Esophagus muscularis mucosa (tissue), 4 donors: ENCODE results near the gene GARIN3. TPM values are rescaled to one million over a fixed set of nuclear protein-coding genes. Genes with fewer than 3 reads are reported as not detected.
A peak's percentile ranks its signal among the peaks of the same experiment; 100 is the strongest.
"Not testable (repeated sequence)": the region's sequence is repeated elsewhere in the genome, so short reads cannot be mapped to it uniquely, and the experiment has no call there.

Experiments
- DNase-seq: peaks from one replicate; pipeline ENCODE4 v3.0.0-alpha.2; 2017; ENCODE audit errors: extremely low spot score
- H3K27ac ChIP-seq, 4 donors: fragments of 200-600 bp; sonication (generic); replicated peaks in 1 of 4; 1 replicate in 3 of 4; 2 replicates in 1 of 4; pipeline ENCODE4 v1.5.1; 2016 to 2019; ENCODE audit warnings: mild to moderate bottlenecking in 1 of 4
- H3K27me3 ChIP-seq, 4 donors: fragments of 200-600 bp; sonication (generic); one replicate each; pipeline versions ENCODE4 v1.5.1 to v1.6.0; 2016 to 2019
- H3K36me3 ChIP-seq, 4 donors: fragments of 200-600 bp; sonication (generic); one replicate each; pipeline ENCODE4 v1.5.1; 2016 to 2019
- H3K4me1 ChIP-seq, 4 donors: fragments of 200-600 bp; sonication (generic); one replicate each; pipeline ENCODE4 v1.5.1; 2016 to 2019
- H3K4me3 ChIP-seq, 4 donors: fragments of 200-600 bp; sonication (generic); 1 replicate in 2 of 4; 2 replicates in 2 of 4; pipeline ENCODE4 v1.5.1; 2016 to 2019; ENCODE audit warnings: mild to moderate bottlenecking in 4 of 4, moderate library complexity in 1 of 4
- H3K9me3 ChIP-seq, 4 donors: fragments of 200-600 bp; sonication (generic); 1 replicate in 3 of 4; 2 replicates in 1 of 4; pipeline ENCODE4 v1.5.1; 2016 to 2019
- CTCF ChIP-seq, 3 experiments: fragments of 200-600 bp in 2 of 3; fragments of 450-650 bp in 1 of 3; sonication (generic) in 2 of 3; IDR thresholded peaks; one replicate each; pipeline ENCODE4 v1.5.1; 2017 to 2019; ENCODE audit warnings: antibody characterized with exemption in 3 of 3, mild to moderate bottlenecking in 2 of 3, moderate library complexity in 1 of 3
- EP300 ChIP-seq: sonication (generic); formaldehyde crosslinking; IDR thresholded peaks from one replicate; pipeline ENCODE4 v1.6.1; 2017; ENCODE audit warnings: antibody characterized with exemption
- POLR2A ChIP-seq: fragments of 450-650 bp; IDR thresholded peaks from one replicate; pipeline ENCODE4 v1.6.1; 2017; ENCODE audit warnings: antibody characterized with exemption, moderate library complexity, mild to moderate bottlenecking, low read depth
- POLR2AphosphoS5 ChIP-seq, 2 donors: sonication (generic); formaldehyde crosslinking; IDR thresholded peaks; one replicate each; pipeline ENCODE4 v1.6.1; 2017; ENCODE audit warnings: antibody characterized with exemption in 2 of 2
- WGBS: methylation state at CpG from one replicate; pipeline ENCODE4 v1.1.5; 2018; 5-methylcytosine and 5-hydroxymethylcytosine counted together
- intact Hi-C: fragments of 100-400 bp; cut with DNase I; formaldehyde crosslinking; loops from one replicate; pipeline ENCODE4 v1.15.1; 2023
- total RNA-seq, 4 donors: library from RNA; depleted of rRNA; stranded (reverse); fragments of >200 nt; gene quantifications; one replicate each; pipeline versions ENCODE4 v1.1.0 to v1.2.1, GENCODE V29; 2016

The GARIN3 gene
- total RNA-seq, 4 donors from 2014 or later: not detected

GRCh38 chr5:157213527-157214243 is 47.6 kb upstream of the GARIN3 start:
- H3K4me1 ChIP-seq: no peaks in the 10 kb centered on the region
- no peaks in the 10 kb centered on the region for H3K9me3 ChIP-seq
- peaks cover 0 to 3% (median 0%) of the 10 kb centered on the region in 4 donors for H3K27me3 ChIP-seq
- no peak overlapping the region for H3K27ac ChIP-seq
- intact Hi-C loops: no loop called here
- no peak for DNase-seq
- no peak for TF ChIP-seq POLR2AphosphoS5 (IDR thresholded peaks at IDR 0.05)
- TF ChIP-seq EP300: no peak
- no peak for TF ChIP-seq POLR2A
- H3K4me3 ChIP-seq: no peak overlapping the region
- WGBS: 92% methylated on average over 7 of the region's 7 CpGs
- H3K36me3 ChIP-seq: no peaks in the 10 kb centered on the region

- intact Hi-C loops: no loop called here
- Histone ChIP-seq H3K4me1 (no peaks in the 10 kb centered on the region), H3K36me3 (no peaks in the 10 kb centered on the region), H3K27ac (no peak overlapping the region), H3K4me3 (no peak overlapping the region), H3K27me3 (peaks cover 0 to 3% (median 0%) of the 10 kb centered on the region in 4 donors), H3K9me3 (no peaks in the 10 kb centered on the region)
- 84% methylated on average over 5 of the region's 5 CpGs for WGBS
- TF ChIP-seq EP300 (no peak), POLR2A (no peak), CTCF (IDR thresholded peaks at IDR 0.05) (no peak), POLR2AphosphoS5 (IDR thresholded peaks at IDR 0.05) (no peak)
- peak; percentile 81 for DNase-seq
Observed at GRCh38 chr5:157212307-157212706, 46.2 kb upstream of the GARIN3 start.

- intact Hi-C loops, H3K4me3 ChIP-seq, H3K36me3 ChIP-seq, H3K9me3 ChIP-seq, H3K27ac ChIP-seq, H3K4me1 ChIP-seq, DNase-seq, H3K27me3 ChIP-seq: not testable (repeated sequence)
- 33% methylated on average over 1 of the region's 1 CpG for WGBS
Observed at GRCh38 chr5:157210652-157211051, 44.6 kb upstream of the GARIN3 start.

GRCh38 chr5:157205708-157206107 is 39.6 kb upstream of the GARIN3 start:
- Histone ChIP-seq H3K27ac (no peak overlapping the region), H3K9me3 (no peaks in the 10 kb centered on the region), H3K4me1 (no peaks in the 10 kb centered on the region), H3K4me3 (no peak overlapping the region), H3K36me3 (no peaks in the 10 kb centered on the region), H3K27me3 (peaks cover 0 to 3% (median 0%) of the 10 kb centered on the region in 4 donors)
- no peak for TF ChIP-seq POLR2A
- TF ChIP-seq POLR2AphosphoS5 (IDR thresholded peaks at IDR 0.05): no peak
- intact Hi-C loops: no loop called here
- DNase-seq: no peak
- 76% methylated on average over 6 of the region's 6 CpGs for WGBS

- Histone ChIP-seq H3K27me3 (peaks cover 0 to 3% (median 0%) of the 10 kb centered on the region in 4 donors), H3K36me3 (no peaks in the 10 kb centered on the region), H3K9me3 (no peaks in the 10 kb centered on the region), H3K4me1 (no peaks in the 10 kb centered on the region), H3K27ac (no peak overlapping the region), H3K4me3 (no peak overlapping the region)
- 62% methylated on average over 4 of the region's 4 CpGs for WGBS
- DNase-seq: no peak
- TF ChIP-seq EP300: no peak
- TF ChIP-seq CTCF (IDR thresholded peaks at IDR 0.05): no peak
- TF ChIP-seq POLR2A: no peak
- no peak for TF ChIP-seq POLR2AphosphoS5 (IDR thresholded peaks at IDR 0.05)
- intact Hi-C loops: no loop called here
Observed at GRCh38 chr5:157204765-157205164, 38.7 kb upstream of the GARIN3 start.

GRCh38 chr5:157203417-157203816 is 37.4 kb upstream of the GARIN3 start:
- WGBS: 86% methylated on average over 4 of the region's 4 CpGs
- Histone ChIP-seq H3K4me1 (no peaks in the 10 kb centered on the region), H3K9me3 (no peaks in the 10 kb centered on the region), H3K4me3 (no peak overlapping the region), H3K36me3 (no peaks in the 10 kb centered on the region), H3K27ac (no peak overlapping the region), H3K27me3 (peaks cover 0 to 12% (median 0%) of the 10 kb centered on the region in 4 donors)
- TF ChIP-seq POLR2A: no peak
- no peak for TF ChIP-seq POLR2AphosphoS5 (IDR thresholded peaks at IDR 0.05)
- no peak for TF ChIP-seq CTCF (IDR thresholded peaks at IDR 0.05)
- TF ChIP-seq EP300: no peak
- intact Hi-C loops: no loop called here
- DNase-seq: no peak
